Astrocyte (in vitro differentiated cells and primary cell): ENCODE data around the gene BAZ1B.
"Not testable (repeated sequence)": the region's sequence is repeated elsewhere in the genome, so short reads cannot be mapped to it uniquely, and the experiment has no call there.

ENCODE experiments used
- EZH2 ChIP-seq: IDR thresholded peaks from 2 replicates; pipeline ENCODE4 v1.6.1; 2012; ENCODE audit warnings: mild to moderate bottlenecking, low read length, inconsistent platforms; ENCODE audit not compliant: insufficient read depth
- TF ChIP-seq, protein P1 (sequence below): IDR thresholded peaks from 2 replicates; pipeline ENCODE4 v1.5.1; 2011; ENCODE audit warnings: low read depth, mild to moderate bottlenecking, inconsistent platforms, low read length, moderate library complexity; ENCODE audit not compliant: insufficient read depth

DNA sequence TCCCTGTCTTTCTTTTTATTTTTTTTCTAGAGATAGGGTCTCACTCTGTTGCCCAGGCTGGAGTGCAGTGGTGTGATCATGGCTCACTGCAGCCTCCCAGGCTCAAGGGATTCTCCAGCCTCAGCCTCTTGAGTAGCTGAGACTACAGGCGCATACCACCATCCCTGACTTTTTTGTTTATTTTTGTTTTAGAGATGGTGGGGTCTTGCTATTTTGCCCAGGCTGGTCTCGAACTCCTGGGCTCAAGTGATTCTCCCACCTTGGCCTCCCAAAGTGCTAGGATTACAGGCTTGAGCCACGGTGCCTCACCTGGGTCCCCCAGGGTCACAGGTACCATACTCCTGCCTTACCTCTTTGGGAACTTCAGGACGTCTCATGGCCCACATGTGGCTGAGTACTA lies 91.6 kb downstream of the BAZ1B start:
- not testable (repeated sequence) for TF ChIP-seq EZH2
- TF ChIP-seq, protein P1, sequence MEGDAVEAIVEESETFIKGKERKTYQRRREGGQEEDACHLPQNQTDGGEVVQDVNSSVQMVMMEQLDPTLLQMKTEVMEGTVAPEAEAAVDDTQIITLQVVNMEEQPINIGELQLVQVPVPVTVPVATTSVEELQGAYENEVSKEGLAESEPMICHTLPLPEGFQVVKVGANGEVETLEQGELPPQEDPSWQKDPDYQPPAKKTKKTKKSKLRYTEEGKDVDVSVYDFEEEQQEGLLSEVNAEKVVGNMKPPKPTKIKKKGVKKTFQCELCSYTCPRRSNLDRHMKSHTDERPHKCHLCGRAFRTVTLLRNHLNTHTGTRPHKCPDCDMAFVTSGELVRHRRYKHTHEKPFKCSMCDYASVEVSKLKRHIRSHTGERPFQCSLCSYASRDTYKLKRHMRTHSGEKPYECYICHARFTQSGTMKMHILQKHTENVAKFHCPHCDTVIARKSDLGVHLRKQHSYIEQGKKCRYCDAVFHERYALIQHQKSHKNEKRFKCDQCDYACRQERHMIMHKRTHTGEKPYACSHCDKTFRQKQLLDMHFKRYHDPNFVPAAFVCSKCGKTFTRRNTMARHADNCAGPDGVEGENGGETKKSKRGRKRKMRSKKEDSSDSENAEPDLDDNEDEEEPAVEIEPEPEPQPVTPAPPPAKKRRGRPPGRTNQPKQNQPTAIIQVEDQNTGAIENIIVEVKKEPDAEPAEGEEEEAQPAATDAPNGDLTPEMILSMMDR, result not testable (repeated sequence)
